ENCODE results near the gene CRIM1.

Gene CRIM1

DNA sequence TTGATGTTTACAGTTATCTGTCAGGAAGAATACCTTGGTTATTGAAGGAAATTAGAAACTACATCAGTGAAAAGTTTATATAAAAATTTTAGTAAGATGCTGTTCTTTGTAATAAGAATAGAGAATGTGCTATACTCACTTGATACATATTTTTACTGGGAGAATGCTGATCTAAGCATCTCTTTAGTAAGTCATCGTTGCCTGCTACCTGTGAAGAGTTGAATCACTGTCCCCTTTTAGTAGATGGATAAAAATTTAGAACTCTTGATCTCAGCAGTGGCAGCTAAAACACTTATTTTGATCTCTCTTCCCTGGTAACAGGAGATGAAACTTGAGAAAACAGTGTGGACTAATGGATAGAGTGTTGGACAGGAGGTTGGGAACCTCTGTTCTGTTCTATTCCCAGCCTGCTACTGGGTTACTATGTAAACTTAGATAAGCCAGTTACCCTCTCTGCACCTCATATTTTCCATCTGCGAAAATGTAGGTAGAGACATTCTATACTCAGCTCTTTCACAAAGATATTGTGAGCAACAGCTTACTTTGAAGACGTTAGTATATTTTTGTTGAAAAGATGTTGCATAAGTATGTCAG, 142.1 kb downstream of the CRIM1 start:
- Histone ChIP-seq H3K36me3 (ENCODE audit: insufficient read depth, low read length) (no peaks in the 10 kb centered on the region), H3K4me1 (ENCODE audit: insufficient read depth, low read length) (no peaks in the 10 kb centered on the region), H3K27me3 (ENCODE audit: insufficient read depth, low read length, poor library complexity) (peaks cover 14% of the 10 kb centered on the region), H3K79me2 (ENCODE audit: insufficient read depth, low read length) (no peaks in the 10 kb centered on the region), H3K27ac (ENCODE audit: low read length) (no peak overlapping the region), H3K4me3 (ENCODE audit: low read depth in 1 of 2, low read length in 2 of 2) (no peak overlapping the region), H3K9me3 (ENCODE audit: insufficient read depth, low read length, severe bottlenecking) (no peaks in the 10 kb centered on the region), H3K4me2 (ENCODE audit: insufficient read depth, low read length) (no peak overlapping the region), H3K9ac (ENCODE audit: low read depth, low read length) (no peak overlapping the region), H4K20me1 (ENCODE audit: insufficient read depth, low read length) (no peaks in the 10 kb centered on the region), H2AFZ (ENCODE audit: low read depth, low read length) (no peak overlapping the region)
- ATAC-seq (ENCODE audit: insufficient read depth, low read depth) (no peak), DNase-seq (no peak)
- TF ChIP-seq CTCF (IDR thresholded peaks at IDR 0.05; ENCODE audit: borderline replicate concordance, extremely low read depth, low read length, poor library complexity, severe bottlenecking) = no peak
- no peak for TF ChIP-seq EZH2 (IDR thresholded peaks at IDR 0.05; ENCODE audit: borderline replicate concordance, low read depth, low read length, severe bottlenecking)

GRCh38 chr2:36499128-36499820, 143.7 kb downstream of the CRIM1 start:
- Histone ChIP-seq H3K4me1 (ENCODE audit: insufficient read depth, low read length) (no peaks in the 10 kb centered on the region), H3K4me3 (ENCODE audit: low read depth in 1 of 2, low read length in 2 of 2) (no peak overlapping the region), H3K9me3 (ENCODE audit: insufficient read depth, low read length, severe bottlenecking) (no peaks in the 10 kb centered on the region), H2AFZ (ENCODE audit: low read depth, low read length) (no peak overlapping the region), H3K27ac (ENCODE audit: low read length) (no peak overlapping the region), H3K27me3 (ENCODE audit: insufficient read depth, low read length, poor library complexity) (peaks cover 12% of the 10 kb centered on the region), H3K4me2 (ENCODE audit: insufficient read depth, low read length) (no peak overlapping the region), H3K36me3 (ENCODE audit: insufficient read depth, low read length) (no peaks in the 10 kb centered on the region), H4K20me1 (ENCODE audit: insufficient read depth, low read length) (no peaks in the 10 kb centered on the region), H3K79me2 (ENCODE audit: insufficient read depth, low read length) (no peaks in the 10 kb centered on the region), H3K9ac (ENCODE audit: low read depth, low read length) (no peak overlapping the region)
- ATAC-seq (ENCODE audit: insufficient read depth, low read depth) (no peak), DNase-seq (no peak)
- TF ChIP-seq CTCF (IDR thresholded peaks at IDR 0.05; ENCODE audit: borderline replicate concordance, extremely low read depth, low read length, poor library complexity, severe bottlenecking) (no peak), EZH2 (IDR thresholded peaks at IDR 0.05; ENCODE audit: borderline replicate concordance, low read depth, low read length, severe bottlenecking) (no peak)

GRCh38 chr2:36500072-36500471, 144.5 kb downstream of the CRIM1 start:
- H3K27ac ChIP-seq (ENCODE audit: low read length) = no peak overlapping the region
- no peaks in the 10 kb centered on the region for H3K36me3 ChIP-seq (ENCODE audit: insufficient read depth, low read length)
- no peaks in the 10 kb centered on the region for H3K9me3 ChIP-seq (ENCODE audit: insufficient read depth, low read length, severe bottlenecking)
- H3K27me3 ChIP-seq (ENCODE audit: insufficient read depth, low read length, poor library complexity) = peaks cover 4% of the 10 kb centered on the region
- H3K4me3 ChIP-seq (ENCODE audit: low read depth in 1 of 2, low read length in 2 of 2) = no peak overlapping the region
- no peaks in the 10 kb centered on the region for H3K79me2 ChIP-seq (ENCODE audit: insufficient read depth, low read length)
- TF ChIP-seq CTCF (IDR thresholded peaks at IDR 0.05; ENCODE audit: borderline replicate concordance, extremely low read depth, low read length, poor library complexity, severe bottlenecking) (no peak), EZH2 (IDR thresholded peaks at IDR 0.05; ENCODE audit: borderline replicate concordance, low read depth, low read length, severe bottlenecking) (no peak)
- H4K20me1 ChIP-seq (ENCODE audit: insufficient read depth, low read length) = no peaks in the 10 kb centered on the region
- H3K4me1 ChIP-seq (ENCODE audit: insufficient read depth, low read length) = no peaks in the 10 kb centered on the region
- no peak overlapping the region for H3K4me2 ChIP-seq (ENCODE audit: insufficient read depth, low read length)
- DNase-seq (no peak), ATAC-seq (ENCODE audit: insufficient read depth, low read depth) (no peak)
- no peak overlapping the region for H3K9ac ChIP-seq (ENCODE audit: low read depth, low read length)
- no peak overlapping the region for H2AFZ ChIP-seq (ENCODE audit: low read depth, low read length)

All from DND-41 (cell line).